K562 (cell line): ENCODE results near the gene TMEM170A. TPM values are rescaled to one million over a fixed set of nuclear protein-coding genes. Genes with fewer than 3 reads are reported as not detected.

Experiments used
- EP400 ChIP-seq: fragments of 450-650 bp; IDR thresholded peaks from 2 replicates; pipeline ENCODE4 v1.6.1; 2017; ENCODE audit warnings: antibody characterized with exemption, mild to moderate bottlenecking, moderate library complexity
- ETS1 ChIP-seq: conservative IDR thresholded peaks from 2 replicates; pipeline ENCODE4 v1.6.1; 2011; ENCODE audit warnings: low read depth, mild to moderate bottlenecking, low read length; ENCODE audit not compliant: control insufficient read depth
- EWSR1 ChIP-seq: fragments of 450-650 bp; IDR thresholded peaks from 2 replicates; pipeline ENCODE4 v1.6.1; 2018; ENCODE audit warnings: borderline replicate concordance, mild to moderate bottlenecking, low read depth, moderate library complexity; ENCODE audit not compliant: partially characterized antibody
- GMEB1 ChIP-seq: fragments of 250-450 bp; sonication (Bioruptor Pico); IDR thresholded peaks from 2 replicates; pipeline ENCODE4 v1.4.0; 2020; ENCODE audit warnings: mild to moderate bottlenecking
- HES1 ChIP-seq: fragments of 450-650 bp; IDR thresholded peaks from 2 replicates; pipeline ENCODE4 v1.6.1; 2016; ENCODE audit warnings: low read depth, mild to moderate bottlenecking, moderate library complexity
- HNRNPL ChIP-seq: fragments of 200-400 bp; formaldehyde crosslinking; IDR thresholded peaks from 2 replicates; pipeline ENCODE4 v1.6.1; 2017; ENCODE audit warnings: low read depth, mild to moderate bottlenecking, low read length
- KDM5B ChIP-seq: fragments of 200-600 bp; sonication (generic); IDR thresholded peaks from 2 replicates; pipeline ENCODE4 v1.6.1; 2012; ENCODE audit warnings: low read depth, mild to moderate bottlenecking, moderate library complexity, low read length, control low read depth, inconsistent platforms; ENCODE audit not compliant: insufficient replicate concordance
- RFX7 ChIP-seq: fragments of 250-450 bp; sonication (Bioruptor Pico); IDR thresholded peaks from 2 replicates; pipeline ENCODE4 v1.5.1; 2021; ENCODE audit warnings: mild to moderate bottlenecking
- ZC3H11A ChIP-seq: IDR thresholded peaks from 2 replicates; pipeline ENCODE4 v1.6.1; 2012; ENCODE audit warnings: low read depth, low read length, improper control_type of control experiment
- polyA plus RNA-seq, 8 experiments: library from polyadenylated mRNA; depleted of rRNA in 4 of 8; stranded (reverse) in 5 of 8; unstranded in 3 of 8; fragments of >200 nt; fragmentation: Nextera tagmentation in 2 of 8; fragmentation: Illumina TruSeq in 1 of 8; extraction: Ambion mirVana in 2 of 8; extraction: Trizol in 1 of 8; gene quantifications; 2 replicates each; pipeline versions ENCODE4 v1.2.1 to v1.2.3, GENCODE V29; 2011 to 2014; ENCODE audit warnings: inconsistent platforms in 1 of 8, missing spikeins in 1 of 8
- total RNA-seq, 7 experiments: library from RNA; depleted of rRNA in 6 of 7; stranded (reverse); fragments of >200 nt in 6 of 7; fragmentation: Illumina TruSeq in 2 of 7; extraction: Trizol in 2 of 7; gene quantifications; 2 replicates each; pipeline versions ENCODE4 v1.2.1 to v1.2.3, GENCODE V29; 2011 to 2021; ENCODE audit warnings: low replicate concordance in 1 of 7
- TF ChIP-seq, protein P1 (sequence below): fragments of 250-450 bp; sonication (Bioruptor Pico); IDR thresholded peaks from 2 replicates; pipeline ENCODE4 v1.8.0; 2022; ENCODE audit warnings: inconsistent platforms
- TF ChIP-seq, protein P2 (sequence below): sonication (generic); IDR thresholded peaks from 2 replicates; pipeline ENCODE4 v1.6.1; 2016
- TF ChIP-seq, protein P3 (sequence below): sonication (generic); formaldehyde crosslinking; IDR thresholded peaks from 2 replicates; pipeline ENCODE4 v1.8.0; 2023; ENCODE audit warnings: missing genetic modification reagents, mild to moderate bottlenecking, borderline replicate concordance

The TMEM170A gene
- total and polyA plus RNA-seq, 9 of the 15 experiments (the other 6 are each of a cell fraction or from before 2014, with no cell fraction given), result 6.1 to 30.2 (median 15.0) TPM

DNA sequence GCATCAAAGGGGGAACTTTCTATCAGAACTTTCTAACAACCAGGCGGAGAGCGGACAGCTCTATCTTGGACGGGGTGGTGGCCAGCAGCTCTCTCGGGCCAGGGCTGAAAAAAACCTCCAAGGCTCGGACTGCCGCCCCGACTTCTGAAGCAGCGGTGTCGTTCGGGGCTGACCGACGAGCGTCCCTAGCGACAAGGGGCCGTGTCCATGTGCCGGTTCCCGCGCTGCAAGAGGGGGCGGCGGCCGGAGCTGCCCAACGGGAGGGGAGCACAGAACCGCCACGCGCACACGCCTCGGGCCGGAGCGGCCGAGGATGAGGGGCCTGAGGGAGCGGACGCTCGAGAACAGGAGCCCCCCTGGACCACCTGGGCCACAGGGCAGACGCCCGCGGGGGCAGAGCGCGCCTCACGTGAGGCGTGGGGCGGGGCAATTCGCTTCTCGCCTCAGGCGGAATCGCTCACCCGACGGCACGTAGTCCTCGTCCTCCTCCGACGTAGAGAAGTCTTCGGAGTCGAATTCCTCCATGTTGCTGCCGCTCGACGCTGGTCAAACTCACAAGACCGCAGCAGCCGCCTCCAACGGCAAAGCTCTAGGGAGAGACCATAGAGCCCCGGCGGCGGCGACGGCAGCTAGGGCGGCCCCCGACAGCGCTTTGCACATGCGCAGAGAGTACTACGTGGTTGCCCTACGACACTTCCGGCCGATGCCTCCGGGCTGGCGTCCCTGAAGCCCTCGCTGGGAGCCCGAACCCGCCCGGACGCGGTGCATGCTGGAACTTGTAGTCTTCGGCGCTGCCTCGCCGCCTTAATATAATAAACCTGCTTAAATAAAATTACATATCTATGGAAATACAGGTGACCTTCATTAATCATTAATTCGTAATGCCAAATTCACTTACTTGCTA is 31.4 kb downstream of the TMEM170A start, which contains the start of gene CFDP1 (continued):
- TF ChIP-seq RFX7 (CRISPR knock-in tag), result no peak
- TF ChIP-seq, protein P1, sequence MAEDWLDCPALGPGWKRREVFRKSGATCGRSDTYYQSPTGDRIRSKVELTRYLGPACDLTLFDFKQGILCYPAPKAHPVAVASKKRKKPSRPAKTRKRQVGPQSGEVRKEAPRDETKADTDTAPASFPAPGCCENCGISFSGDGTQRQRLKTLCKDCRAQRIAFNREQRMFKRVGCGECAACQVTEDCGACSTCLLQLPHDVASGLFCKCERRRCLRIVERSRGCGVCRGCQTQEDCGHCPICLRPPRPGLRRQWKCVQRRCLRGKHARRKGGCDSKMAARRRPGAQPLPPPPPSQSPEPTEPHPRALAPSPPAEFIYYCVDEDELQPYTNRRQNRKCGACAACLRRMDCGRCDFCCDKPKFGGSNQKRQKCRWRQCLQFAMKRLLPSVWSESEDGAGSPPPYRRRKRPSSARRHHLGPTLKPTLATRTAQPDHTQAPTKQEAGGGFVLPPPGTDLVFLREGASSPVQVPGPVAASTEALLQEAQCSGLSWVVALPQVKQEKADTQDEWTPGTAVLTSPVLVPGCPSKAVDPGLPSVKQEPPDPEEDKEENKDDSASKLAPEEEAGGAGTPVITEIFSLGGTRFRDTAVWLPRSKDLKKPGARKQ (CRISPR knock-in tag), result no peak
- TF ChIP-seq, protein P2, sequence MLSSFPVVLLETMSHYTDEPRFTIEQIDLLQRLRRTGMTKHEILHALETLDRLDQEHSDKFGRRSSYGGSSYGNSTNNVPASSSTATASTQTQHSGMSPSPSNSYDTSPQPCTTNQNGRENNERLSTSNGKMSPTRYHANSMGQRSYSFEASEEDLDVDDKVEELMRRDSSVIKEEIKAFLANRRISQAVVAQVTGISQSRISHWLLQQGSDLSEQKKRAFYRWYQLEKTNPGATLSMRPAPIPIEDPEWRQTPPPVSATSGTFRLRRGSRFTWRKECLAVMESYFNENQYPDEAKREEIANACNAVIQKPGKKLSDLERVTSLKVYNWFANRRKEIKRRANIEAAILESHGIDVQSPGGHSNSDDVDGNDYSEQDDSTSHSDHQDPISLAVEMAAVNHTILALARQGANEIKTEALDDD, result no peak
- peak; percentile 62; the same call in 1 of the 2 replicates for TF ChIP-seq EP400
- TF ChIP-seq, protein P3, sequence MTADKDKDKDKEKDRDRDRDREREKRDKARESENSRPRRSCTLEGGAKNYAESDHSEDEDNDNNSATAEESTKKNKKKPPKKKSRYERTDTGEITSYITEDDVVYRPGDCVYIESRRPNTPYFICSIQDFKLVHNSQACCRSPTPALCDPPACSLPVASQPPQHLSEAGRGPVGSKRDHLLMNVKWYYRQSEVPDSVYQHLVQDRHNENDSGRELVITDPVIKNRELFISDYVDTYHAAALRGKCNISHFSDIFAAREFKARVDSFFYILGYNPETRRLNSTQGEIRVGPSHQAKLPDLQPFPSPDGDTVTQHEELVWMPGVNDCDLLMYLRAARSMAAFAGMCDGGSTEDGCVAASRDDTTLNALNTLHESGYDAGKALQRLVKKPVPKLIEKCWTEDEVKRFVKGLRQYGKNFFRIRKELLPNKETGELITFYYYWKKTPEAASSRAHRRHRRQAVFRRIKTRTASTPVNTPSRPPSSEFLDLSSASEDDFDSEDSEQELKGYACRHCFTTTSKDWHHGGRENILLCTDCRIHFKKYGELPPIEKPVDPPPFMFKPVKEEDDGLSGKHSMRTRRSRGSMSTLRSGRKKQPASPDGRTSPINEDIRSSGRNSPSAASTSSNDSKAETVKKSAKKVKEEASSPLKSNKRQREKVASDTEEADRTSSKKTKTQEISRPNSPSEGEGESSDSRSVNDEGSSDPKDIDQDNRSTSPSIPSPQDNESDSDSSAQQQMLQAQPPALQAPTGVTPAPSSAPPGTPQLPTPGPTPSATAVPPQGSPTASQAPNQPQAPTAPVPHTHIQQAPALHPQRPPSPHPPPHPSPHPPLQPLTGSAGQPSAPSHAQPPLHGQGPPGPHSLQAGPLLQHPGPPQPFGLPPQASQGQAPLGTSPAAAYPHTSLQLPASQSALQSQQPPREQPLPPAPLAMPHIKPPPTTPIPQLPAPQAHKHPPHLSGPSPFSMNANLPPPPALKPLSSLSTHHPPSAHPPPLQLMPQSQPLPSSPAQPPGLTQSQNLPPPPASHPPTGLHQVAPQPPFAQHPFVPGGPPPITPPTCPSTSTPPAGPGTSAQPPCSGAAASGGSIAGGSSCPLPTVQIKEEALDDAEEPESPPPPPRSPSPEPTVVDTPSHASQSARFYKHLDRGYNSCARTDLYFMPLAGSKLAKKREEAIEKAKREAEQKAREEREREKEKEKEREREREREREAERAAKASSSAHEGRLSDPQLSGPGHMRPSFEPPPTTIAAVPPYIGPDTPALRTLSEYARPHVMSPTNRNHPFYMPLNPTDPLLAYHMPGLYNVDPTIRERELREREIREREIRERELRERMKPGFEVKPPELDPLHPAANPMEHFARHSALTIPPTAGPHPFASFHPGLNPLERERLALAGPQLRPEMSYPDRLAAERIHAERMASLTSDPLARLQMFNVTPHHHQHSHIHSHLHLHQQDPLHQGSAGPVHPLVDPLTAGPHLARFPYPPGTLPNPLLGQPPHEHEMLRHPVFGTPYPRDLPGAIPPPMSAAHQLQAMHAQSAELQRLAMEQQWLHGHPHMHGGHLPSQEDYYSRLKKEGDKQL, result no peak
- TF ChIP-seq HES1, result no peak
- TF ChIP-seq KDM5B, result peak; percentile 58
- TF ChIP-seq HNRNPL, result no peak
- no peak for TF ChIP-seq ZC3H11A
- peak; percentile 49; the same call in 1 of the 2 replicates for TF ChIP-seq GMEB1 (CRISPR knock-in tag)
- peak; percentile 79 for TF ChIP-seq ETS1
- no peak for TF ChIP-seq EWSR1
